GM23248 (cell line): ENCODE measurements around the gene TBC1D22A. TPM values are rescaled to one million over a fixed set of nuclear protein-coding genes. Genes with fewer than 3 reads are reported as not detected.

Source experiments
- DNase-seq: peaks from one replicate; pipeline ENCODE4 v3.0.0-alpha.2; 2015
- H2AFZ ChIP-seq: fragments of 200-600 bp; sonication (generic); 2 replicates; pipeline ENCODE4 v1.6.1; 2016; ENCODE audit warnings: antibody characterized with exemption
- H3F3A ChIP-seq: fragments of 200-600 bp; sonication (generic); 2 replicates; pipeline ENCODE4 v1.6.1; 2016; ENCODE audit warnings: mild to moderate bottlenecking, antibody characterized with exemption, mixed run types; ENCODE audit not compliant: insufficient read depth
- H3K27ac ChIP-seq: fragments of 200-600 bp; sonication (generic); 2 replicates; pipeline ENCODE4 v1.5.1; 2016; ENCODE audit warnings: mild to moderate bottlenecking
- H3K27me3 ChIP-seq: fragments of 200-600 bp; sonication (generic); replicated peaks from 2 replicates; pipeline ENCODE4 v1.6.1; 2016; ENCODE audit warnings: mild to moderate bottlenecking; ENCODE audit not compliant: insufficient read depth
- H3K36me3 ChIP-seq: fragments of 200-600 bp; sonication (generic); 2 replicates; pipeline ENCODE4 v1.6.1; 2016; ENCODE audit warnings: low read depth, mild to moderate bottlenecking
- H3K4me1 ChIP-seq: fragments of 200-600 bp; sonication (generic); 2 replicates; pipeline ENCODE4 v1.6.1; 2016; ENCODE audit warnings: mild to moderate bottlenecking; ENCODE audit not compliant: insufficient read depth
- H3K4me2 ChIP-seq: fragments of 200-600 bp; sonication (generic); one replicate; pipeline ENCODE4 v1.6.1; 2016; ENCODE audit warnings: mild to moderate bottlenecking; ENCODE audit not compliant: unreplicated experiment
- H3K4me3 ChIP-seq: fragments of 200-600 bp; sonication (generic); 2 replicates; pipeline ENCODE4 v1.5.1; 2016; ENCODE audit warnings: mild to moderate bottlenecking
- H3K79me2 ChIP-seq: fragments of 200-600 bp; sonication (generic); 2 replicates; pipeline ENCODE4 v1.6.1; 2016; ENCODE audit warnings: mild to moderate bottlenecking; ENCODE audit not compliant: insufficient read depth
- H3K9ac ChIP-seq: fragments of 200-600 bp; sonication (generic); 2 replicates; pipeline ENCODE4 v1.6.1; 2016; ENCODE audit warnings: mild to moderate bottlenecking
- H3K9me2 ChIP-seq: fragments of 200-600 bp; sonication (generic); 2 replicates; pipeline ENCODE4 v1.6.1; 2016; ENCODE audit warnings: mixed run types, mild to moderate bottlenecking, moderate library complexity; ENCODE audit not compliant: insufficient read depth
- H3K9me3 ChIP-seq: fragments of 200-600 bp; sonication (generic); one replicate; pipeline ENCODE4 v1.6.1; 2017; ENCODE audit warnings: low read depth
- H4K20me1 ChIP-seq: fragments of 200-600 bp; sonication (generic); 2 replicates; pipeline ENCODE4 v1.6.0; 2016; ENCODE audit not compliant: insufficient read depth
- EZH2 ChIP-seq: fragments of 200-600 bp; sonication (generic); IDR thresholded peaks from 2 replicates; pipeline ENCODE4 v1.6.1; 2018; ENCODE audit warnings: antibody characterized with exemption, mild to moderate bottlenecking; ENCODE audit not compliant: insufficient read depth, poor library complexity, severe bottlenecking
- EZH2phosphoT487 ChIP-seq: fragments of 200-600 bp; sonication (generic); IDR thresholded peaks from 2 replicates; pipeline ENCODE4 v1.6.1; 2018; ENCODE audit warnings: antibody characterized with exemption, moderate library complexity, mild to moderate bottlenecking, low read depth; ENCODE audit not compliant: insufficient read depth
- WGBS, 2 experiments: methylation state at CpG; one replicate each; pipeline ENCODE4 v1.1.6; 2015 to 2017; ENCODE audit warnings: low lambda C conversion rate in 2 of 2, low coverage in 1 of 2; ENCODE audit errors: missing lambda C conversion rate in 2 of 2; 5-methylcytosine and 5-hydroxymethylcytosine counted together
- in situ Hi-C: fragments of 300-500 bp; cut with MboI; formaldehyde crosslinking; loops from 2 replicates; pipeline ENCODE4 v1.15.0; 2020
- polyA plus RNA-seq: library from polyadenylated mRNA; unstranded; fragments of >200 nt; fragmentation: Nextera tagmentation; extraction: Ambion mirVana; gene quantifications from 2 replicates; pipeline ENCODE4 v1.2.1, GENCODE V29; 2016
- total RNA-seq: library from RNA; depleted of rRNA; stranded (reverse); fragments of >200 nt; shearing (Covaris generic); gene quantifications from 2 replicates; pipeline ENCODE4 v1.2.3, GENCODE V29; 2014

The TBC1D22A gene
- total and polyA plus RNA-seq, 2 experiments from 2014 or later, result 12.3 to 16.9 TPM

GRCh38 chr22:46766611-46767010 is 4.2 kb downstream of the TBC1D22A start:
- TF ChIP-seq EZH2phosphoT487 (no peak), EZH2 (no peak)
- Histone ChIP-seq H3K9ac (no peak overlapping the region), H3F3A (peaks cover 9% of the 10 kb centered on the region; the same call in 1 of the 2 replicates), H3K4me1 (peaks cover 13% of the 10 kb centered on the region), H3K9me3 (no peaks in the 10 kb centered on the region), H3K9me2 (no peaks in the 10 kb centered on the region), H3K4me3 (no peak overlapping the region), H3K79me2 (peaks cover 99% of the 10 kb centered on the region), H4K20me1 (no peaks in the 10 kb centered on the region), H3K27ac (no peak overlapping the region), H3K4me2 (no peak overlapping the region), H2AFZ (no peak overlapping the region), H3K36me3 (no peaks in the 10 kb centered on the region), H3K27me3 (no peaks in the 10 kb centered on the region)
- in situ Hi-C loops, result no loop called here
- no peak for DNase-seq
- 89 to 92% methylated on average over 8 of the region's 8 CpGs for WGBS, 2 experiments

GRCh38 chr22:46767249-46767985 is 5.0 kb downstream of the TBC1D22A start:
- Histone ChIP-seq H2AFZ (no peak overlapping the region), H3K4me1 (peaks cover 13% of the 10 kb centered on the region), H4K20me1 (no peaks in the 10 kb centered on the region), H3K27ac (no peak overlapping the region), H3K27me3 (no peaks in the 10 kb centered on the region), H3K79me2 (peaks cover 95% of the 10 kb centered on the region), H3K9me2 (no peaks in the 10 kb centered on the region), H3K9ac (no peak overlapping the region), H3K4me2 (no peak overlapping the region), H3K36me3 (no peaks in the 10 kb centered on the region), H3K4me3 (no peak overlapping the region), H3K9me3 (no peaks in the 10 kb centered on the region), H3F3A (peaks cover 9% of the 10 kb centered on the region; the same call in 1 of the 2 replicates)
- in situ Hi-C loops, result no loop called here
- DNase-seq, result no peak
- TF ChIP-seq EZH2 (no peak), EZH2phosphoT487 (no peak)
- WGBS, 2 experiments, result 98 to 99% methylated on average over 11 of the region's 11 CpGs

GRCh38 chr22:46769191-46769675 is 6.8 kb downstream of the TBC1D22A start:
- in situ Hi-C loops, result no loop called here
- H3K79me2 ChIP-seq, result peaks cover 92% of the 10 kb centered on the region
- 81 to 87% methylated on average over 17 of the region's 17 CpGs for whole genome bisulfite sequencing, 2 experiments

GRCh38 chr22:46769706-46770105 is 7.3 kb downstream of the TBC1D22A start:
- Histone ChIP-seq H3F3A (peaks cover 16% of the 10 kb centered on the region; the same call in 1 of the 2 replicates), H3K9ac (no peak overlapping the region), H3K9me3 (no peaks in the 10 kb centered on the region), H3K9me2 (no peaks in the 10 kb centered on the region), H3K4me3 (no peak overlapping the region), H3K27me3 (no peaks in the 10 kb centered on the region), H3K27ac (no peak overlapping the region), H4K20me1 (no peaks in the 10 kb centered on the region), H2AFZ (no peak overlapping the region), H3K4me2 (no peak overlapping the region), H3K79me2 (peaks cover 92% of the 10 kb centered on the region), H3K36me3 (no peaks in the 10 kb centered on the region), H3K4me1 (peaks cover 13% of the 10 kb centered on the region)
- 98 to 100% methylated on average over 6 of the region's 6 CpGs for WGBS, 2 experiments
- no peak for DNase-seq
- TF ChIP-seq EZH2 (no peak), EZH2phosphoT487 (no peak)
- in situ Hi-C loops, result no loop called here

More at GRCh38 chr22:46769191-46769675, 6.8 kb downstream of the TBC1D22A start:
- Histone ChIP-seq H3K9me3 (no peaks in the 10 kb centered on the region), H3K27me3 (no peaks in the 10 kb centered on the region), H3K27ac (no peak overlapping the region), H3K4me3 (no peak overlapping the region), H4K20me1 (no peaks in the 10 kb centered on the region), H3K9ac (no peak overlapping the region), H3K9me2 (no peaks in the 10 kb centered on the region), H2AFZ (no peak overlapping the region), H3K36me3 (no peaks in the 10 kb centered on the region), H3K4me1 (peaks cover 12% of the 10 kb centered on the region), H3K4me2 (no peak overlapping the region), H3F3A (peaks cover 13% of the 10 kb centered on the region; the same call in 1 of the 2 replicates)
- no peak for DNase-seq
- TF ChIP-seq EZH2, result no peak
- no peak for TF ChIP-seq EZH2phosphoT487
